Common myeloid progenitor, CD34-positive (primary cell): ENCODE results near the gene ZNF778.

ENCODE experiments used
- CTCF ChIA-PET: fragments of 350-600 bp; sonication (Branson Sonifier 250); formaldehyde crosslinking; loops from one replicate; lab custom pipeline; 2021; ENCODE audit warnings: antibody characterized with exemption; lab: Charles Lee
- POLR2A ChIA-PET: fragments of 350-600 bp; sonication (Branson Sonifier 250); formaldehyde crosslinking; loops from one replicate; lab custom pipeline; 2021; ENCODE audit warnings: antibody characterized with exemption; lab: Charles Lee
- DNase-seq, 3 donors: peaks; one replicate each; pipeline versions ENCODE4 v3.0.0 to v3.0.0-alpha.2; 2013
- H3K27ac ChIP-seq, 2 experiments: 1 replicate in 1 of 2; 2 replicates in 1 of 2; pipeline ENCODE4 v1.7.0; 2013; ENCODE audit warnings: inconsistent platforms in 2 of 2, low read length in 2 of 2, mild to moderate bottlenecking in 2 of 2, low read depth in 1 of 2, moderate library complexity in 1 of 2; ENCODE audit not compliant: severe bottlenecking in 2 of 2, insufficient read depth in 1 of 2, poor library complexity in 1 of 2
- H3K27me3 ChIP-seq, 5 experiments: replicated peaks in 2 of 5; 1 replicate in 3 of 5; 2 replicates in 2 of 5; pipeline versions ENCODE4 v1.6.1 to v1.7.0; 2013; ENCODE audit warnings: low read length in 4 of 5, mild to moderate bottlenecking in 2 of 5, moderate library complexity in 2 of 5, inconsistent platforms in 1 of 5; ENCODE audit not compliant: insufficient read depth in 5 of 5, control insufficient read depth in 4 of 5
- H3K36me3 ChIP-seq, 4 experiments: 1 replicate in 2 of 4; 2 replicates in 2 of 4; pipeline versions ENCODE4 v1.6.1 to v1.7.0; 2013; ENCODE audit warnings: low read length in 3 of 4, control low read depth in 1 of 4, mild to moderate bottlenecking in 1 of 4; ENCODE audit not compliant: control insufficient read depth in 4 of 4, insufficient read depth in 4 of 4
- H3K4me1 ChIP-seq, 4 experiments: 1 replicate in 3 of 4; 2 replicates in 1 of 4; pipeline versions ENCODE4 v1.6.1 to v1.7.1; 2013; ENCODE audit warnings: low read length in 3 of 4, mild to moderate bottlenecking in 3 of 4, control low read depth in 1 of 4, inconsistent platforms in 1 of 4, moderate library complexity in 1 of 4; ENCODE audit not compliant: control insufficient read depth in 4 of 4, insufficient read depth in 4 of 4; ENCODE audit errors: control extremely low read depth in 1 of 4
- H3K4me3 ChIP-seq, 7 experiments: 1 replicate in 4 of 7; 2 replicates in 3 of 7; pipeline versions ENCODE4 v1.5.1 to v1.7.0; 2013; ENCODE audit warnings: mild to moderate bottlenecking in 7 of 7, low read length in 6 of 7, moderate library complexity in 6 of 7, inconsistent platforms in 2 of 7, low read depth in 2 of 7, control low read depth in 1 of 7; ENCODE audit not compliant: insufficient read depth in 4 of 7, control insufficient read depth in 1 of 7; ENCODE audit errors: extremely low read depth in 1 of 7
- H3K9me3 ChIP-seq, 5 experiments: 1 replicate in 4 of 5; 2 replicates in 1 of 5; pipeline versions ENCODE4 v1.6.1 to v1.7.1; 2013; ENCODE audit warnings: low read length in 4 of 5, mild to moderate bottlenecking in 2 of 5, inconsistent platforms in 1 of 5, low read depth in 1 of 5, moderate library complexity in 1 of 5; ENCODE audit not compliant: control insufficient read depth in 4 of 5, insufficient read depth in 2 of 5; ENCODE audit errors: control extremely low read depth in 1 of 5
- WGBS: methylation state at CpG from one replicate; pipeline ENCODE4 v1.1.5; 2013; ENCODE audit not compliant: insufficient coverage; 5-methylcytosine and 5-hydroxymethylcytosine counted together

Gene ZNF778

GRCh38 chr16:89210904-89211515, 6.5 kb upstream of the ZNF778 start:
- no peak for DNase-seq
- Histone ChIP-seq H3K27ac (no peak overlapping the region), H3K36me3 (no peaks in the 10 kb centered on the region), H3K4me3 (no peak overlapping the region), H3K9me3 (no peaks in the 10 kb centered on the region), H3K4me1 (peaks cover 0 to under 1% (median 0%) of the 10 kb centered on the region in 4 experiments), H3K27me3 (peaks cover 0 to 9% (median 0%) of the 10 kb centered on the region in 5 experiments)
- ChIA-PET POLR2A (no interaction called here), CTCF (interaction anchor here (0.6 to 1.4 kb wide), 4 partner anchors 44 to 466 kb away, joined by 3 to 4 read pairs (median 3); no protein-coding TSS in a partner anchor)
- 78% methylated on average over 14 of the region's 15 CpGs for WGBS

GRCh38 chr16:89216315-89217137, 977 bp upstream of the ZNF778 start:
- peak overlapping the region; percentile 91 to 97 for H3K27ac ChIP-seq
- H3K9me3 ChIP-seq = no peaks in the 10 kb centered on the region
- DNase-seq = peak; percentile 85 to 90 (median 90)
- no peaks in the 10 kb centered on the region for H3K27me3 ChIP-seq
- H3K36me3 ChIP-seq = peaks cover 0 to 8% (median 7%) of the 10 kb centered on the region in 4 experiments
- peaks cover 9 to 19% (median 14%) of the 10 kb centered on the region in 4 experiments for H3K4me1 ChIP-seq
- ChIA-PET POLR2A (interaction anchor here (1.2 kb wide), 1 partner anchor 30 kb away, joined by 3 read pairs; no protein-coding TSS in a partner anchor), CTCF (interaction anchor here (0.8 to 1.4 kb wide), 10 partner anchors 15 to 567 kb away, joined by 3 to 5 read pairs (median 3); partner anchors contain the start of gene SLC22A31)
- 4% methylated on average over 19 of the region's 25 CpGs for WGBS
- H3K4me3 ChIP-seq = peak overlapping the region in 6 of 7 experiments; percentile 92 to 99 (median 95)

- peaks cover 9 to 19% (median 14%) of the 10 kb centered on the region in 4 experiments for H3K4me1 ChIP-seq
- ChIA-PET POLR2A (interaction anchor here (1.2 kb wide), 2 partner anchors 29 to 240 kb away, joined by 3 read pairs; partner anchors contain the start of gene CBFA2T3), CTCF (interaction anchor here (0.9 to 1.6 kb wide), 5 partner anchors 71 to 479 kb away, joined by 3 to 5 read pairs (median 3); partner anchors contain the start of gene APRT)
- H3K4me3 ChIP-seq = peak overlapping the region; percentile 89 to 99 (median 95)
- no peak for DNase-seq
- H3K27ac ChIP-seq = peak overlapping the region; percentile 91 to 97
- peaks cover 0 to 13% (median 12%) of the 10 kb centered on the region in 4 experiments for H3K36me3 ChIP-seq
- no peaks in the 10 kb centered on the region for H3K27me3 ChIP-seq
- no peaks in the 10 kb centered on the region for H3K9me3 ChIP-seq
- WGBS = 0% methylated on average over 7 of the region's 11 CpGs
Measured at GRCh38 chr16:89217138-89217387, 440 bp upstream of the ZNF778 start.

- H3K27me3 ChIP-seq = no peaks in the 10 kb centered on the region
- no peak overlapping the region for H3K27ac ChIP-seq
- ChIA-PET POLR2A (no interaction called here), CTCF (interaction anchor here (1.0 to 1.2 kb wide), 2 partner anchors 94 to 289 kb away, joined by 3 read pairs; partner anchors contain the start of gene SPG7)
- H3K9me3 ChIP-seq = no peaks in the 10 kb centered on the region
- peak in 1 of 3 donors; percentile 33 for DNase-seq
- WGBS = 74% methylated on average over 5 of the region's 5 CpGs
- H3K4me3 ChIP-seq = no peak overlapping the region
- H3K36me3 ChIP-seq = peaks cover 4 to 32% (median 20%) of the 10 kb centered on the region in 4 experiments
- peaks cover 9 to 19% (median 14%) of the 10 kb centered on the region in 4 experiments for H3K4me1 ChIP-seq
Measured at GRCh38 chr16:89219365-89219764, 1.9 kb downstream of the ZNF778 start.

- ChIA-PET POLR2A (no interaction called here), CTCF (no interaction called here)
- WGBS = 93% methylated on average over 2 of the region's 3 CpGs
- H3K9me3 ChIP-seq = peaks cover 0 to 4% (median 0%) of the 10 kb centered on the region in 5 experiments
- peaks cover 8 to 13% (median 12%) of the 10 kb centered on the region in 4 experiments for H3K4me1 ChIP-seq
- H3K27me3 ChIP-seq = no peaks in the 10 kb centered on the region
- H3K27ac ChIP-seq = no peak overlapping the region
- DNase-seq = no peak
- peaks cover 10 to 47% (median 31%) of the 10 kb centered on the region in 4 experiments for H3K36me3 ChIP-seq
- no peak overlapping the region for H3K4me3 ChIP-seq
Measured at GRCh38 chr16:89221604-89222003, 4.1 kb downstream of the ZNF778 start.

- ChIA-PET POLR2A (no interaction called here), CTCF (no interaction called here)
- 97% methylated on average over 21 of the region's 21 CpGs for WGBS
- H3K9me3 ChIP-seq = peaks cover 0 to 18% (median 6%) of the 10 kb centered on the region in 5 experiments
- H3K27me3 ChIP-seq = no peaks in the 10 kb centered on the region
- no peak overlapping the region for H3K27ac ChIP-seq
- peaks cover 2 to 5% (median 5%) of the 10 kb centered on the region in 4 experiments for H3K4me1 ChIP-seq
- H3K4me3 ChIP-seq = no peak overlapping the region
- peaks cover 22 to 60% (median 44%) of the 10 kb centered on the region in 4 experiments for H3K36me3 ChIP-seq
- no peak for DNase-seq
Measured at GRCh38 chr16:89222931-89223330, 5.4 kb downstream of the ZNF778 start.
